HG02588 (cell line): ENCODE data around the gene POU1F1.
"Not testable (repeated sequence)": the region's sequence is repeated elsewhere in the genome, so short reads cannot be mapped to it uniquely, and the experiment has no call there.

Experiments
- ATAC-seq: cut with Tn5 transposase; IDR thresholded peaks from one replicate; pipeline ENCODE4 v1.9.1; 2021; ENCODE audit warnings: mild to moderate bottlenecking, moderate library complexity; ENCODE audit not compliant: unreplicated experiment

POU1F1 gene

GRCh38 chr3:87260270-87260669, 16.1 kb downstream of the POU1F1 start:
- no peak for ATAC-seq

- no peak for ATAC-seq
Measured at GRCh38 chr3:87250009-87250408, 26.4 kb downstream of the POU1F1 start.

GRCh38 chr3:87248831-87249230, 27.6 kb downstream of the POU1F1 start:
- ATAC-seq = no peak

GRCh38 chr3:87248231-87248630, 28.2 kb downstream of the POU1F1 start:
- not testable (repeated sequence) for ATAC-seq

- no peak for ATAC-seq
Measured at GRCh38 chr3:87247430-87247773, 29.0 kb downstream of the POU1F1 start.

GRCh38 chr3:87246662-87247429, 29.5 kb downstream of the POU1F1 start:
- no peak for ATAC-seq

GRCh38 chr3:87236093-87236492, 40.3 kb downstream of the POU1F1 start:
- no peak for ATAC-seq

GRCh38 chr3:87233805-87234204, 42.6 kb downstream of the POU1F1 start:
- ATAC-seq = no peak

GRCh38 chr3:87229113-87229512, 47.3 kb downstream of the POU1F1 start:
- ATAC-seq = no peak

GRCh38 chr3:87228316-87228715, 48.1 kb downstream of the POU1F1 start:
- no peak for ATAC-seq

- ATAC-seq = no peak
Measured at GRCh38 chr3:87227835-87228144, 48.6 kb downstream of the POU1F1 start.

GRCh38 chr3:87227104-87227834, 49.1 kb downstream of the POU1F1 start, which contains the start of gene CHMP2B:
CHMP2B (plus strand) TSS chr3:87227309; CDS start chr3:87227523, 214 bp downstream.
- peak; percentile 98 for ATAC-seq

- no peak for ATAC-seq
Measured at GRCh38 chr3:87225659-87226058, 50.7 kb downstream of the POU1F1 start.

- no peak for ATAC-seq
Measured at GRCh38 chr3:87219611-87220010, 56.8 kb downstream of the POU1F1 start.

- ATAC-seq = no peak
Measured at GRCh38 chr3:87218560-87218959, 57.8 kb downstream of the POU1F1 start.
